Stimulated activated CD4-positive, alpha-beta T cell treated with anti-CD3 and anti-CD28 coated beads, Interleukin-2, amount 100 ng/mL, for 4 hours (primary cell): Measurements from ENCODE around the gene SUGT1.
"Not testable (repeated sequence)": the region's sequence is repeated elsewhere in the genome, so short reads cannot be mapped to it uniquely, and the experiment has no call there.

Experiments used
- DNase-seq: peaks from one replicate; pipeline ENCODE4 v3.0.0-alpha.2; 2020; ENCODE audit warnings: low read depth

SUGT1 gene

DNA sequence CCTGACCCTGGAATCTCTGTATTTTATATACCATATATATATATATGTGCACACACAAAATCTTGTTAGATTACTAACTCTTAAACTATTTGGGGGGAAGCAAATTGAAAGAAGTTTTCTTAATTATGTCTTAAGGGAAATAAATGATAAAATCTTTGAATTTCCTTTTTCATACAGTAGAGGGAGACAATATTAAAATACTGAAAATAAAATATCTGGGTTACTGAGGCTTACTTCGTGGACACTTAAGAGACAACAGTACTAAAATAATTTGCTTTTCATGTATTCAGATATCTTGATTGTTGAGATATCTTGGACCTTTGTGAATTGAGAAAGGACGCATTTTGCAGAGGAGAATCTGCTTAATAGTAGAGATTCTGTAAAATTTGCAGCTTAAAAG is 17.0 kb downstream of the SUGT1 start:
- no peak for DNase-seq

DNA sequence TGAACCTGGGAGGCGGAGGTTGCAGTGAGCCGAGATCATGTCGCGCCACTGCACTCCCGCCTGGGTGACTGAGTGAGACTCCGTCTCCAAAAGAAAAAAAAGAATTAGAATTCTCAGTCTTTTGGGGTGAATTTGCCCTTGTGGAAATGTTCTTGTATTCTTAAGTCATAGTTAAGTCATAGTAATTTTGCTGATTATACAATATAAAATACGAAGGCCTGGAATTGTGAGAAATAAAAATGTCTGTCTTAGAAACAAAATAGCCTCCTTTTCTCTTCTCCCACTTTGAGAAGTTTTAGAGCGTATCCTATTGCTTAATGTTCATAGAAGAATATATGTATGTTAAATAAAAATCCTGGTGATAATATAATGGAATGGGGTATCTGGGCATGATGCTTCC is 18.1 kb downstream of the SUGT1 start:
- no peak for DNase-seq

DNA sequence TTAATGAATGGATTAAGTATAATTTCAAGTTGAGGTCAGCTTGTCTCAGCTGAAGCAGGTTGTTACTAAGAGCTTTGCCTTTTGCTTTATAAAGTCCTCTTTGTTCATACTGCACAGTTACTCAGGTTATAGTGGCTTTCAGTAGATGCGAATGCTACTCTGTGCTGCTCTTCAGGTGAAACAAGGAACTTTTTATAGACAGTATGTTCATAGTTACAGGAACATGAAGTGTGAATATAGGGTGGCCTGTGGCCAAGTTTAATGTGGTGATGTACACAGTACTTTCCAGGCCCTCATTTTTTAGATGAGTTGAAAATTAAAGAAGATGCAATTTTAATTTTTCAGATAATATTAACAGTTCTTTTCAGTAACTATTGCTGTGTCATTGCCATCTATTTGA is 20.8 kb downstream of the SUGT1 start:
- DNase-seq = no peak

DNA sequence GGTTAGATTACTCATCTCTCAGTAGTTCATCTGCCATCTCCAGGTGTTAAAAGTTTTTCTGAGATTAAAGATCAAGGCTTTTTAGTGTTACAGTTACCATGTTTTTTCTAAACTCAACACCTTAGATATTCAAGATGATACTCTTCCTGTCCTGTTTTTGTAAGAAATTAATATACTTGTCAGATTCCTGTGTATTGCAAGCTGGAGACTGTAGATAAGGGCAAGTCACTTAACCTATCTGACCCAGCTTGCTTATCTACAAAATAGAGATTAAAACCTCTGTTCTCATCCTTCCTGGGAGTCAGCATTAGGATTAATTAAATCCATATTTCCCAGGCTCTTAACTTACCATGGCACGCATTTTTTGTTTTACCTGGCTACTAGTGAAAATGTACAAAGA is 25.2 kb downstream of the SUGT1 start:
- DNase-seq = no peak

DNA sequence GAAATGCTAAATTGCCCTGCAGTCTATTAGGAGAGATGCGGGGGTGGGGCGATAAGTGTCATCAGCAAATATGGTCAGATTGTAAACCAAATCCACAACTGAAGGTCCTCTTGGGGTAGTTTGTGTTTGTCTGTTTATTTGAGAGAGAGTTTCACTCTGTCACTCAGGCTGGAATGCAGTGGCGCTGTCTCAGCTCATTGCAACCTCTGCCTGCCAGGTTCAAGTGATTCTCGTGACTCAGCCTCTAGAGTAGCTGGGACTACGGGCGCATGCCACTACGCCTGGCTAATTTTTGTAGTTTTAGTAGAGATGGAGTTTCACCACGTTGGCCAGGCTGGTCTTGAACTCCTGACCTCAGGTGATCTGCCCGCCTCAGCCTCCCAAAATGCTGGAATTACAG is 33.2 kb downstream of the SUGT1 start:
- not testable (repeated sequence) for DNase-seq

DNA sequence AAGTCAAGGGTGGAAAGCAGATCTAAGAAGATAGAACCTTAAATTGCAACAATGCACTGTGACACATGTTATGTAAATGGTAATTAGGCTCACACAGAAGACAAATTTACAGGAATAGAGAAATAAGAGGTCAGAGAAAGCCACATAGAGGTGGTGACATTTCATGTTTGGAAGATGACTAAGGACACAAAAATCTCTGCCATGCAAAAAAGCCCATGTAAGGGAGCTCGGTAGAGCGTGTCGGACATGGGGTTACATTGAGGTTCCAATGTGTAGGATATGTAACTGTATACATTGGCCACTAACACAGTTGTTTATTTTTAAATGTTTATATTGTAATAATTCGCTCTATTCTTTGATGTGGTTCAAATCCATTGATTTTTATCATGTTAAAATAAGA is 33.7 kb downstream of the SUGT1 start:
- no peak for DNase-seq

DNA sequence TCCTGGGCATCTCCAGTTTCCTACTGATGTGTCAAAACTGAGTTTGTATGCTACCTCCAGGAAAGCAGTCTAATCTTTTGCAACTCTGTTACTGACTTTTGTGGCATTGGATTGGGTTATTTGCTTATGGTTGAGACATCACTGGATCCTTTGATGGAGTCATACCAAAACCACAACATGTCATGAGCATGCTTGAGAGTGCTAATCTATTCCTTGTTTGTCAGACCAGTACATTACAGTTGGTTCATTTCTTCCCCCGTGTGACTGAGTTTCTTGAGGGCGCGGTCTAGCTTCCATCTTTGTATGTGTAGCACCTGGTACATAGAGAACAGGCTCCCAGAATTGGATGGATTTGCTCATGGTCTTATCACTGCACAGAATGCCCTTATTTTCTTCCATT is 43.2 kb downstream of the SUGT1 start:
- DNase-seq = no peak

DNA sequence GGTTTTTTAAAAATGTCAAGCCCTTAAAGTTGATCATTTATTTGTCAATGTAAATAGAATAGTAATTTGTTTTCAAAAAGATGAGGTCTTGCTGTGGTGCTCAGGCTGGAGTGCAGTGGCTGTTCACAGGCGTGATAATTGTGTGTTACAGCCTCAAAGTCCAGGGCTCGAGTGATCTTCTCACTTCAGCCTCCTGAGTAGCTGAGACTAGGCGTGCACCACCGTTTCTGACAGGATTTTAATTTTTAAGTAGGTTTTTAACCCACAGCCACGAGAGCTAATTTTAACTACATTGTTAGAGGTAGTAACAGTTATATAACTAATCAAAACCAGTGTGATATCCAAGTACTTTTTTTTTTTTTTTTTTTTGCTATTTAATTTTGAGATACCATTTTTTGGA is 43.9 kb downstream of the SUGT1 start:
- DNase-seq = no peak

DNA sequence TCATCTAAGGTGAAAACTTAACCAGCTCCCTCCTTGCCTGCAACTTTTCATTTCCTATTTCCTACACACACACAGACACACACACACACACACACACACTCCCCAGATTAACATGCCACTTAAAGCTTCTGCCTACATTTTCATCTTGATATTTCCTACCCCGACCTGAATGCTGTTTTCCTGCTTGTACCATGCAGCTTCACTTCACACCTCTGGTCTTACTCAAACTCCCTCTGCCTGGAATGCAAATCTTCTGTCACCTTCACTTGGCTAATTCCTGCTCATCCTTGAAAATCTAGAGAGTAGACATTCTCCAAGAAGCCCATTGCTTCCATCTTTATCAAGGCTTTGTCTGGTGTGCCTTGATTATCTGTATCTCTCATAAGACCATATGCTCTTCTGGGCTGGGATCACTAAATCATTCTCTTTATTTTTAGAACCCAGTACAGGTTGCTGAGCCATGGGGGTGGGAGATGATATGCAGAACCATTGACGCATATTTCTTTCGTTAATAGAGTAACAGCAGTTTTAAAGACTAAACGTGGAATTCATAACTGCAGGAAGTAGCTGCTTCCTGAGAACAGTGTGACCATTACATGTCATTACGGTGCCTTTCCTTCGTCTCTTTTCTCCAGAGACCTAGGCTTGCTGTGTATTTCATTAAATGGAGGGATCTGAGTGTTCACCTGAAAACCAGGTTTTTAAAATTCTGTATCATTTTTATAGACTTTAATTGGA is 49.3 kb downstream of the SUGT1 start:
- DNase-seq = no peak

DNA sequence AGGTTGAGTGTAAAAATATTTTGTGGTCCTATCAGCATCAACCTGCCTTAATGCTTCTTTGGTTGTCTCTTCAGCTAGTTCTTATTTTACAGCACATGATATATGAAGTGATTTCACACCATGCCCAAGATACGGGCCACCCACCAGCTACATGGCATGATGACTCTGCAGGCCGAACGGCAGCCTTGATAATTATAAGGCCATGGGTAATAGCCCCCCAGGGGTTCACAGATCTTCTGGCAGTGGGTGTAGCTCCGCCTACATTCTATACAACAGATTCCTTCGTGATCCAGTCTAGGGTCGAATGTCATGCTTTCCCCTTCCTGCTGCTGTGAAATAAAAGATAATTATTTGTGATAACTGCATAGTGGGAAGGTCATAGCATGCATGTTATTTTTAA is 50.8 kb downstream of the SUGT1 start:
- DNase-seq = no peak

DNA sequence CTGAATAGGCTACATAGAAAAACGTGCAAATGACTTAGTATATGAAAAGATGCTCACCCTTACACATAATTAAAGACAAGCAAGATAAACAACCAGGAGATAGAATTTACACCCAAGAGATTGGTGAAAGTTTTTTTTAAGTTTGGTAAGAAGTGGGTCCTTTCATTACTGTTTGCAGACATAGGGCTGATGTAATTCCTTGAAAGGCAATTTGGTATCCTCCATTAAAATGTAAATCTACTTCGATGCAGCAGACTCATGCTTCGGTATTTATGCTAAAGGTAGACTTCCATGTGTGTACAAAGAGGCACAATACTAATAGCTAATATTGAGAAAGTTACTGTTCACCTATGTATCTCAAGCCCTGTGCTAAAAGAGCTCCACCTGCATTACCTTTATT is 53.4 kb downstream of the SUGT1 start:
- DNase-seq = no peak

DNA sequence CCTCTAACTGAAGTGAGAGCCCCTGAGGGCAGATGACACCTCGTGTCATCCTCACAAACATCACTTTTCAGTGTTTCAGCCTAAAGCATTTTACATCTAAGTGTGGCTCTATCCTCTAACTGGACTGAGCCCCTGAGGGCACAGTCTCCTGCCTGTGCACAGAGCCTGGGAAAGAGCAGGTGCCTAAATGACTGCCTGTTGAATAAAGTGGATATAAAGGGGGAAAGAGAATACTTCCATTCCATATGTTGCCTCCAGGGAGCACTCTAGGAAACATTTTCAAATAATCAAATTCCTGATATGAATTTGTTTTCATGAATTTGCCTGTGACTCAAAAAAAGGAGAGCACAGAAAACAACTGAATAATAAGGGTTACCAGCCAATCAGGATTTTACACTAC is 54.7 kb downstream of the SUGT1 start:
- no peak for DNase-seq

DNA sequence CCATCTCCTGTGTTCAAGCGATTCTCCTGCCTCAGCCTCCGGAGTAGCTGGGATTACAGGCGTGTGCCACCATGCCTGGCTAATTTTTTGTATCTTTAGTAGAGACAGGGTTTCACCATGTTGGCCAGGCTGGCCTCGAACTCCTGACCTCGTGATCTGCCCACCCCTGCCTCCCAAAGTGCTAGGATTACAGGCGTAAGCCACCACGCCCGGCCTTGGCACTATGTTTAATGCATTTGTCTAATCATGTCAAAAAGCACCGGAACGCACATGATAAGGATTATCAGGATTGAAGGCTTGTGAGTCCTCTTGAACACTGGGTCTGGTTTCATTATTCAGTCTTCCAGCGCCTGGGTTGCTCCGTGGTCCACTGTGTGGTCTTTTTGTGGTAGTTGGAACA is 55.6 kb downstream of the SUGT1 start:
- DNase-seq = not testable (repeated sequence)

DNA sequence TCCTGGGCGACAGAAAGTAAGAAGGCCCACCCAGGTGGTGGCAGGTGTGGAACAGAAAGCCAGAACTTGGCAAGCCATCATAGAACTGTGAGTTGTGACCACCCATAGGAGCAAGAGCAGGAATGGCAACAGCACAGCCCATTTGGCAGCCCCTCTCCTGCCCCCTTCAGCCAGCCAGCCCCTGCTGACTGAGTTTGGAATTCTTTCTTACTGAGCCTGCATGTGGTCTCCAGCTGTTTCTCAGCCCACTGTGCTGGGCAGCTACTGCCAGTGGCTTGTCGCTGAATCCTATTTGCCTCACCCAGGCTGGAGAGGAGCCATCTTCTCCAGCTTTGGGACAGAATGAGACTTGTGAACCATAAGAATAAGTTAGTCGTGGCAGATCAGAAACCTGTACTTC is 58.6 kb downstream of the SUGT1 start:
- no peak for DNase-seq

DNA sequence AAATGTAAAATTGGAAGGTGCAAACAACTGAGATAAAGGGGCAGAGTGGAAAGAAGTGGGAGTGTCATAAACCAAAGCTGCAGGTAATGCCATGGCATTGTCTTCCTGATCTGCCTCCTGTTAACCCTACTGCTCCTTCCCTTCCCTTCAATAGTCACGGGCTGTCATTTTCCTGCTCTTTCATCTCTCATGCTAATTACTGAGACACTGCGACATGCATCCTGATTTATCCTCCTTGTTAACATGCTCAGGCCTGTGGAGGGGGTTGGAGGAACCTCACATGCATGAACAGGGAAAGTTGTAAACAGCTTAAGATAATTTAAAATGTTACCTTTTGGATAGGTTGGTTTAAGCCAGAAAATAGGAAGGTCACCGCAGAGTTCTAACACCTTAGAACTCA is 59.7 kb downstream of the SUGT1 start:
- no peak for DNase-seq

DNA sequence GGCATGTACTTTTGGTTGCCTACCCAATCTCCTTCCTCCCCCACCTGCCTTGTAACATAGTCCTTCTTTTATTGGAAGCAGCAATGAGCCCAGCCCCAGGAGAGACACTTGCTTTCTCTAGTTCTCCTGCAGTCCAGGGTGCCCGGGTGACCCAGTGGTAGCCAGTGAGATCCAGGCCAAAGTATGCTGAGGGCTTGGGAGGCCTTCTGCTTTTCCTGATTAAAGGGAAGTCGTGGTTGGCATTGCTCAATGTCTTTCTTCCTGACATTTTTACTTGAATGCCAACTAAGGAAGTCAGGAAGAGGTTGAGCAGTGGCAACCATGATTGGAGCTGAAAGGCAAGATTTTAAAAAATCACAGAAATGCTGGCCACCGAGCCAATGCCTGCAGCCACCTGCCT is 61.3 kb downstream of the SUGT1 start:
- DNase-seq = no peak

DNA sequence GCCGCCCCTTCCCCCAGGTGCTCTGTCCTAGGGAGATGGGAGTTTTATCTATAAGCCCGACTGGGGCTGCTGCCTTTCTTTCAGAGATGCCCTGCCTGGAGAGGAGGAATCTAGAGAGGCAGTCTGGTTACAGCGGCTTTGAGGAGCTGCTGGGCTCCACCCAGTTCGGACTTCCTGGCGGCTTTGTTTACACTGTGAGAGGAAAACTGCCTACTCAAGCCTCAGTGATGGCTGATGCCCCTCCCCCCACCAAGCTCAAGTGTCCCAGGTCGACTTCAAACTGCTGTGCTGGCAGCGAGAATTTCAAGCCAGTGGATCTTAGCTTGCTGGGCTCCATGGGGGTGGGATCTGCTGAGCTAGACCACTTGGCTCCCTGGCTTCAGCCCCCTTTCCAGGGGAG is 68.3 kb downstream of the SUGT1 start:
- not testable (repeated sequence) for DNase-seq

DNA sequence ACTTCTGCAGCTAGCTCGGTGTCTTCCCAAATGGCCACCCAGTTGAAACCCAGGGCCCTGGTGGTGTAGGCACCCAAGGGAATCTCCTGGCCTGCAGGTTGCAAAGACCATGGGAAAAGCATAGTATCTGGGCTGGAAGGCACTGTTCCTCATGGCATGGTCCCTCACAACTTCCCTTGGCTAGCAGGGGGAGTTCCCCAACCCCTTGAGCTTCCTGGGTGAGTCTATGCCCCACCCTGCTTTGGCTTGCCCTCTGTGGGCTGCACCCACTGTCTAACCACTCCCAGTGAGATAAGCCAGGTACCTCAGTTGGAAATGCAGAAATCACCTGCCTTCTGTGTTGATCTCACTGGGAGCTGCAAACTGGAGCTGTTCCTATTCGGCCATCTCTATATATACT is 68.7 kb downstream of the SUGT1 start:
- not testable (repeated sequence) for DNase-seq

DNA sequence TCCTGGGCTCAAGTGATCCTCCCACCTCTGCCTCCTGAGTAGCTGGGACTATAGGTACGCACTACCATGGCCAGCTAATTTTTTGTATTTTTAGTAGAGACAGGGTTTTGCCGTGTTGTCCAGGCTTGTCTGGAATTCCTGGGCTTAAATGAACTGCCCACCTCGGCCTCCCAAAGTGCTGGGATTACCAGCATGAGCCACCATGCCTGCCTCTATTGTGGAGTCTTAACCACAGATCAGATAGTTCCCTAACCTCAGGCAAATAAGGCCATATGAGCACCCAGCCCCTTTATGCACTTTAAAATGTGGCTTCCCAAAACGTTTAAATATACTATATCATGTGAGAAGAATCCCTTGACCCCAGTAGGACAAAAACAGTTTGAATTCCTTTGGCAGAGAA is 70.5 kb downstream of the SUGT1 start:
- DNase-seq = no peak

DNA sequence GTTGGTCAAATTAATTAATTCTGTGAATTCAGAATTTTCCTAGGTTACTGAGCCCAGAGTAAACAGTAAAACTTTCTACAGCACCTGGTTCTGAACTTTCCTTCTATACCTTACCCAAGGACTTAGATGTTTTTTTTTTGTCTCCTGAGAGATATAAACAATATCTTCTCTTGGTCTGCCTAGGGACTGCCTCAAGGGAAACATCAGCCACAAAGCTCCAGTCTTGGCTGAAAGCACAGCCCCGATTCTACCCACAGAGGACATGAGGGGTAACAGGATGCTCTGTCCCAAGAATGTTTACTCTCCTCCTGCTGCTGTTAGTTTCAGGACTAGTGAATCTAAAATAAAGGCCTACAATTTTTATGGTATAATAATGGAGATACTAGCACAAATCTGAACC is 72.7 kb downstream of the SUGT1 start:
- DNase-seq = no peak

DNA sequence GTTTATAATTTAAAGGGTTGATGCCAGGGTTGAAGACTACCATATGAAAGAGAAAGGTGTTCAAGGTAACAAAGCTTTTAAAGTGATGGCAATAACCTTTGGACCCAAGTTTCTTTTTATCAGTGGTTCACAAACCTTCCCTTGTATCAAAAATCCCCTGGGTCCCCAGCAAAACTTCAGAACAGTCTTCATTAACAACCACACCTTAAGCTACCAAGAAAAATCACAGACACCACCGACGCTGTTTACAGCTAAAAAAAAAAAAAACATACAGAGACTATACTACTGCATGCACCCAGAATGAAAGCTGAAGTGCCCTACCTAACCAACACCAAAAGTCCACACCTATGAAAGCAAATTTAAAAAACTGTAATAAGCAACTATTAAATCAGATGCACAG is 73.6 kb downstream of the SUGT1 start:
- no peak for DNase-seq

DNA sequence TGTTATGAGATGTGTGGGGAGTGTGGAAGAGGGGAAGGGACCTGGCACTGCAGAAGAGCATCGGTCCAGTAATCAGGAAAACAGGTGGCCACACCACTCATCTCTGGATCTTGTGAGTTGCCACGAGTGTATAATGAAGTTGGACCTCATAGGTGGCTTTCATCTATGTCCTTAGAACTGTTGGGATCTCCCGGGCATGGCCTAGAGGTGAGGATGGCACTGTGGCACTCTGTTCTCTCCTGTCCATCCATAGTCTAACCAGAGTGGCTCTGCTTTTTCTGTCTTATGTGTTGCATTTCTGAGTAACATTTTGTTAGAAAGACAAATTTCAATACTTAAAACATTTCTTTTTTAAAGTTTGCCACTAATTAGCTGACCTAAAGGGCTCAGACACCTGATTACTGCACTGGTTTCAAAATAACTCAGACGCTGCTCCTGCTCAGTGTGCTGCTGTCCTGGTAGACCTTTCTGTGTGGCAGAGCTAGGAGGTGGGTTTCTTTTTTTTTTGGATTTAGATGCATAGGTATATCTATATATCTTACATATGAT is 81.5 kb downstream of the SUGT1 start:
- DNase-seq = no peak

DNA sequence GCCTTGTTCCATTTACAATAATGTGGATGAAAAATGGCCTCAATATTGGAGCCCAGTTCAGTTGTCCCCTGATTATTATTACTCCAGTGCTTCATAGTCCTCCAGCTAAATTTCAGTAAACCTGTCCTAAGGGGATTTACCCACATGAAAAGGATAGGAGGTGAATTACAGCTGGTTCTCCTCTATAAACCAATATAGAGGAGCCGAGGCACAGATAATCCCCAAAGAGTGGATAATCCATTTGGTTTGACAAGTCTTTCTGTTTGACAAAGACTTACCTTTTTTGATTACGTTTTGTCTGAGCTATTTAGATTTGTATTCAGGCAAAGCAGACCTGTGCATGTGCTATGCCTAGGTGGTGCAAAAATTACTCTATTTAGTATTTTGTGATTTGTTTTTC is 84.3 kb downstream of the SUGT1 start:
- DNase-seq = no peak

DNA sequence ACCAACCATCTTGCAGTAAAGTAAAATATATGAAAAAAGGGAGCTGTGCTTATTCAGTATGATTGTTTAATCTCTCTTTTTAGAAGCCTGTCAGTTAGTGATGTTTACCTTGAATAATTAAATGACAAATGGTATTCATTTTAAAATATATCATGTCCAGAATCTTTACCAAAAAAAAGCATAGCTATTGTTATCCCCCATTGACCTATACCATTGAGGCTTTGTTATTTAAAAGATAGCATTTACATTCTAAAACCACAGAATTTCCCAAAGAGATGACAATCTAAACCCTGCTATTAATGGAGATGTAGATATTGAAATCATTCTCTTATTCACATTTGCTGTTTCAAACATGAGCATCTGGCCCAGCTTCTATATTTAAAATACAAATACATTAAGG is 84.8 kb downstream of the SUGT1 start:
- no peak for DNase-seq
